OCI-LY3 (cell line): ENCODE results near the gene KCNA10.

Source experiments
- H2AFZ ChIP-seq: fragments of 200-600, 300-600 bp; shearing (Covaris generic); 2 replicates; pipeline ENCODE4 v1.6.0; 2014; ENCODE audit warnings: antibody characterized with exemption, low read depth, low read length
- H3K27ac ChIP-seq: fragments of 200-600, 300-600 bp; sonication (generic); 2 replicates; pipeline ENCODE4 v1.5.1; 2014; ENCODE audit warnings: mild to moderate bottlenecking, low read length, moderate library complexity, mixed read lengths
- H3K27me3 ChIP-seq: fragments of 200-600, 300-600 bp; sonication (generic); 2 replicates; pipeline ENCODE4 v1.6.1; 2014; ENCODE audit warnings: low read depth, low read length, mixed read lengths
- H3K36me3 ChIP-seq: fragments of 200-600, 300-600 bp; sonication (generic); replicated peaks from 2 replicates; pipeline ENCODE3; 2014; ENCODE audit warnings: low read depth, low read length, mixed read lengths
- H3K4me1 ChIP-seq: fragments of 300-600, 200-600 bp; sonication (generic); 2 replicates; pipeline ENCODE4 v1.6.1; 2014; ENCODE audit warnings: low read length, mixed read lengths
- H3K4me2 ChIP-seq: fragments of 200-600, 300-600 bp; sonication (generic); 2 replicates; pipeline ENCODE4 v1.6.1; 2014; ENCODE audit warnings: low read length, mixed read lengths
- H3K4me3 ChIP-seq: fragments of 300-600, 200-600 bp; sonication (generic); 2 replicates; pipeline ENCODE4 v1.5.1; 2014; ENCODE audit warnings: antibody characterized with exemption, mild to moderate bottlenecking, low read length, moderate library complexity
- H3K79me2 ChIP-seq: fragments of 300-600, 200-600 bp; shearing (Covaris generic); 2 replicates; pipeline ENCODE4 v1.6.1; 2014; ENCODE audit warnings: mild to moderate bottlenecking, low read length, mixed read lengths
- H3K9ac ChIP-seq: fragments of 300-600, 200-600 bp; shearing (Covaris generic); 2 replicates; pipeline ENCODE4 v1.6.0; 2014; ENCODE audit warnings: mild to moderate bottlenecking, low read length, moderate library complexity
- H3K9me3 ChIP-seq: fragments of 200-600, 300-600 bp; shearing (Covaris generic); 2 replicates; pipeline ENCODE4 v1.6.1; 2014; ENCODE audit warnings: low read length, mixed read lengths; ENCODE audit not compliant: insufficient read depth
- H4K20me1 ChIP-seq: fragments of 200-600, 300-600 bp; sonication (generic); 2 replicates; pipeline ENCODE4 v1.6.1; 2016; ENCODE audit warnings: low read length, mixed read lengths; ENCODE audit not compliant: insufficient read depth
- CTCF ChIP-seq: fragments of 200-600, 300-600 bp; sonication (generic); IDR thresholded peaks from 2 replicates; pipeline ENCODE4 v1.5.1; 2014; ENCODE audit warnings: antibody characterized with exemption, low read length, low read depth
- EZH2phosphoT487 ChIP-seq: fragments of 200-600 bp; shearing (Covaris generic); IDR thresholded peaks from 2 replicates; pipeline ENCODE4 v1.6.1; 2018; ENCODE audit warnings: antibody characterized with exemption, mixed run types, low read depth

The KCNA10 gene

GRCh38 chr1:110476028-110476765, 42.8 kb downstream of the KCNA10 start:
- H3K4me3 ChIP-seq, result no peak overlapping the region
- H2AFZ ChIP-seq, result no peak overlapping the region
- H3K4me2 ChIP-seq, result no peak overlapping the region
- H3K9ac ChIP-seq, result no peak overlapping the region
- no peaks in the 10 kb centered on the region for H3K79me2 ChIP-seq
- no peak for TF ChIP-seq EZH2phosphoT487
- no peak for TF ChIP-seq CTCF
- H3K36me3 ChIP-seq, result no peaks in the 10 kb centered on the region
- no peaks in the 10 kb centered on the region; the same call in 1 of the 2 replicates for H3K27me3 ChIP-seq
- H3K27ac ChIP-seq, result no peak overlapping the region
- H4K20me1 ChIP-seq, result no peaks in the 10 kb centered on the region
- no peaks in the 10 kb centered on the region for H3K4me1 ChIP-seq
- no peaks in the 10 kb centered on the region for H3K9me3 ChIP-seq

GRCh38 chr1:110475362-110476027, 43.5 kb downstream of the KCNA10 start:
- H3K4me1 ChIP-seq, result no peaks in the 10 kb centered on the region
- no peak overlapping the region for H3K4me3 ChIP-seq
- H3K27me3 ChIP-seq, result no peaks in the 10 kb centered on the region; the same call in 1 of the 2 replicates
- H3K9ac ChIP-seq, result no peak overlapping the region
- H4K20me1 ChIP-seq, result no peaks in the 10 kb centered on the region
- no peak overlapping the region for H2AFZ ChIP-seq
- TF ChIP-seq CTCF (no peak), EZH2phosphoT487 (no peak)
- no peak overlapping the region for H3K4me2 ChIP-seq
- no peaks in the 10 kb centered on the region for H3K79me2 ChIP-seq
- H3K36me3 ChIP-seq, result no peaks in the 10 kb centered on the region
- no peak overlapping the region for H3K27ac ChIP-seq
- H3K9me3 ChIP-seq, result no peaks in the 10 kb centered on the region

DNA sequence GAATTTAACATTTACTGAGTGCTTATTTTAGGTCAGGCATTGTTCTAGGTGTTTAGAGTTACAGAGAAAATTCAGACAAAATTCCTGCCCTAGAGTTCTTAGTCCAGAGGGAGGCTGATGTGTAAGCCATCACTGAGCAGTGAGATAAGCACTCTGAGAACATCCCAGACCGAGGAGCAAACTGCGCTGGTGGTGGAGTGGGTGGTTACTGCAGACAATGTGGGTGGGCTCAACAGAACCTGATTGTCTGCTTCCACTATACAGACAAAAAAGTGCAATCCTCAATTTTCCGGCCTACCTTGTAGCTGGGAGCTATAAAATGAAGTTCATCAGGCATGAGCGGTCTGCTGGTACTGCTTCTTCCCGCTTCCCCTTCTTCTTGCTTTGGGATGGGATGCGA, 44.5 kb downstream of the KCNA10 start:
- Histone ChIP-seq H3K4me2 (no peak overlapping the region), H3K27ac (no peak overlapping the region), H3K9me3 (no peaks in the 10 kb centered on the region), H3K4me3 (no peak overlapping the region), H3K36me3 (no peaks in the 10 kb centered on the region), H3K27me3 (no peaks in the 10 kb centered on the region; the same call in 1 of the 2 replicates), H4K20me1 (no peaks in the 10 kb centered on the region), H3K79me2 (no peaks in the 10 kb centered on the region), H2AFZ (no peak overlapping the region), H3K9ac (no peak overlapping the region), H3K4me1 (no peaks in the 10 kb centered on the region)
- TF ChIP-seq CTCF (no peak), EZH2phosphoT487 (no peak)

- TF ChIP-seq EZH2phosphoT487 (no peak), CTCF (no peak)
- Histone ChIP-seq H2AFZ (no peak overlapping the region), H3K27ac (no peak overlapping the region)
Observed at GRCh38 chr1:110472546-110472945, 46.4 kb downstream of the KCNA10 start.

More at GRCh38 chr1:110472546-110472945, 46.4 kb downstream of the KCNA10 start:
- Histone ChIP-seq H3K9me3 (no peaks in the 10 kb centered on the region), H3K4me1 (no peaks in the 10 kb centered on the region), H3K4me3 (no peak overlapping the region), H3K27me3 (no peaks in the 10 kb centered on the region; the same call in 1 of the 2 replicates), H4K20me1 (no peaks in the 10 kb centered on the region), H3K9ac (no peak overlapping the region), H3K36me3 (no peaks in the 10 kb centered on the region), H3K79me2 (no peaks in the 10 kb centered on the region), H3K4me2 (no peak overlapping the region)
